Glutamatergic neuron (in vitro differentiated cells): Measurements from ENCODE around the gene ITSN1. TPM values are rescaled to one million over a fixed set of nuclear protein-coding genes. Genes with fewer than 3 reads are reported as not detected.
A peak's percentile ranks its signal among the peaks of the same experiment; 100 is the strongest.

Experiments used
- DNase-seq: peaks from one replicate; pipeline ENCODE4 v3.0.0; 2022
- H3K27ac Mint-ChIP-seq: one replicate; pipeline ENCODE4 v1.8.0; 2020; ENCODE audit warnings: mild to moderate bottlenecking, mixed read lengths, inconsistent platforms; ENCODE audit not compliant: unreplicated experiment
- H3K27me3 Mint-ChIP-seq: one replicate; pipeline ENCODE4 v1.8.0; 2020; ENCODE audit warnings: mild to moderate bottlenecking, moderate library complexity, mixed read lengths, inconsistent platforms; ENCODE audit not compliant: unreplicated experiment
- H3K36me3 Mint-ChIP-seq: one replicate; pipeline ENCODE4 v1.8.0; 2020; ENCODE audit warnings: mild to moderate bottlenecking, mixed read lengths, inconsistent platforms; ENCODE audit not compliant: unreplicated experiment
- H3K4me1 Mint-ChIP-seq: one replicate; pipeline ENCODE4 v1.8.0; 2020; ENCODE audit warnings: mild to moderate bottlenecking, low read depth, mixed read lengths, inconsistent platforms; ENCODE audit not compliant: unreplicated experiment
- H3K4me3 Mint-ChIP-seq: one replicate; pipeline ENCODE4 v1.8.0; 2020; ENCODE audit warnings: mild to moderate bottlenecking, mixed read lengths, inconsistent platforms; ENCODE audit not compliant: unreplicated experiment
- H3K9me3 Mint-ChIP-seq: one replicate; pipeline ENCODE4 v1.8.0; 2020; ENCODE audit warnings: mild to moderate bottlenecking, moderate library complexity, mixed read lengths, inconsistent platforms; ENCODE audit not compliant: unreplicated experiment
- total RNA-seq: library from RNA; stranded (reverse); fragmentation: NEBNext Ultra II Directional; extraction: Animal tissue kit (Norgen Biotek cat#: 25700); gene quantifications from one replicate; pipeline ENCODE4 v1.2.1, GENCODE V29; 2021; ENCODE audit not compliant: unreplicated experiment
- TF ChIP-seq, protein P1 (sequence below): fragments of 200-600 bp; sonication (generic); IDR thresholded peaks from one replicate; pipeline ENCODE4 v1.5.0; 2021; ENCODE audit not compliant: partially characterized antibody, unreplicated experiment

Gene ITSN1
- total RNA-seq, 1 donor from 2014 or later, result 89.1 TPM

DNA sequence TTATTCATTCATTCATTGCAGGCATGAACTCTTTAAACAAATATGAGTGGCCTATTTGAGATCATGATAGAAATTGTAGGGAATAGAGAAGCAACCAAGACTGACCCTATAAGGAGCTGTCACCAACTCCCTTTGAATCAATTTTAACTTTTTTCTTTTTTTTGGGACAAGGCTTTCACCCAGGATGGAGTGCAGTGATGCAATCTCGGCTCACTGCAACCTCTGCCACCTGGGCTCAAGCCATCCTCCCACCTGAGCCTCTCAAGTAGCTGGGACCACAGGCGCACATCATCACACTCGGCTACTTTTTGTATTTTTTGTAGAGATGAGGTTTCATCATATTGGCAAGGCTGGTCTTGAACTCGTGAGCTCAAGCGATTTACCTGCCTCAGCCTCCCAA is 290.4 kb downstream of the ITSN1 start:
- no peak overlapping the region for H3K27ac Mint-ChIP-seq
- peaks cover 1% of the 10 kb centered on the region for H3K9me3 Mint-ChIP-seq
- H3K27me3 Mint-ChIP-seq, result peaks cover 4% of the 10 kb centered on the region
- DNase-seq, result no peak
- H3K36me3 Mint-ChIP-seq, result peaks cover 10% of the 10 kb centered on the region
- TF ChIP-seq, protein P1, sequence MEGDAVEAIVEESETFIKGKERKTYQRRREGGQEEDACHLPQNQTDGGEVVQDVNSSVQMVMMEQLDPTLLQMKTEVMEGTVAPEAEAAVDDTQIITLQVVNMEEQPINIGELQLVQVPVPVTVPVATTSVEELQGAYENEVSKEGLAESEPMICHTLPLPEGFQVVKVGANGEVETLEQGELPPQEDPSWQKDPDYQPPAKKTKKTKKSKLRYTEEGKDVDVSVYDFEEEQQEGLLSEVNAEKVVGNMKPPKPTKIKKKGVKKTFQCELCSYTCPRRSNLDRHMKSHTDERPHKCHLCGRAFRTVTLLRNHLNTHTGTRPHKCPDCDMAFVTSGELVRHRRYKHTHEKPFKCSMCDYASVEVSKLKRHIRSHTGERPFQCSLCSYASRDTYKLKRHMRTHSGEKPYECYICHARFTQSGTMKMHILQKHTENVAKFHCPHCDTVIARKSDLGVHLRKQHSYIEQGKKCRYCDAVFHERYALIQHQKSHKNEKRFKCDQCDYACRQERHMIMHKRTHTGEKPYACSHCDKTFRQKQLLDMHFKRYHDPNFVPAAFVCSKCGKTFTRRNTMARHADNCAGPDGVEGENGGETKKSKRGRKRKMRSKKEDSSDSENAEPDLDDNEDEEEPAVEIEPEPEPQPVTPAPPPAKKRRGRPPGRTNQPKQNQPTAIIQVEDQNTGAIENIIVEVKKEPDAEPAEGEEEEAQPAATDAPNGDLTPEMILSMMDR, result no peak
- peaks cover 3% of the 10 kb centered on the region for H3K4me1 Mint-ChIP-seq
- H3K4me3 Mint-ChIP-seq, result peak overlapping the region; percentile 67

DNA sequence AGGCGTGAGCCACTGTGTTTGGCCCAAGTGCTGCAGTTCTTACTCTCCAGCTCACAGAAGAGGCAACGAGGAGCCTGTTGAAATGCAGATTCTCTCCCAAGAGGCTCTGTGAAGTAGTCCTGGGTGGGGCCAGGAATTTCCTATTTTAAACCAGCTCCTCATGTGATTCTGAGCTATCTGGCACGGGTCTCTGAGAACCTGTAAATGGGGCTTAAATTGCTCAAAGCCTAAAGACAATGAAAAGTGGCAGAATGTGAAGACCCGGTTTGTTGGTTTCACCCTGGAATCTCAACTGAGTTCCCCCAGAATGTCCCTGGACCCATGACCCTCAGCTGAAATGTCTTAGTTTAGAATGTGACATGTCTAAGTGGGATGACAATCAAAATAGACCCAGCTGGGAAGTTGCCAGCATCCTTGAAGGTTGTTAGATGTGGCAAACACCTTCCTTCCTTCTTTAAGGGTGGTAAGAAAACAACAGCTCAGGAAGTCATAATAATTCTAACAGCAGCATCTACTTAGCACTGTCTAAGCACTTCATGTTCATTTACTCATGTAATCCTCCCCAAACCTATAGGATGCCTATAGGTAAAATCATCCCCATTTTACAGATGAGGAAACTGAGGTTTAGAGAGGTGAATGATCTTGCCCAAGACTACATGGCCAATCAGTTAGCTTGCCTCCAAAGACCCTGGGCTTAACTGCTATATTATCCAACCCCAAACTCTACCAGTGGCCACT is 294.2 kb downstream of the ITSN1 start:
- H3K4me3 Mint-ChIP-seq, result no peak overlapping the region
- peaks cover 9% of the 10 kb centered on the region for H3K36me3 Mint-ChIP-seq

DNA sequence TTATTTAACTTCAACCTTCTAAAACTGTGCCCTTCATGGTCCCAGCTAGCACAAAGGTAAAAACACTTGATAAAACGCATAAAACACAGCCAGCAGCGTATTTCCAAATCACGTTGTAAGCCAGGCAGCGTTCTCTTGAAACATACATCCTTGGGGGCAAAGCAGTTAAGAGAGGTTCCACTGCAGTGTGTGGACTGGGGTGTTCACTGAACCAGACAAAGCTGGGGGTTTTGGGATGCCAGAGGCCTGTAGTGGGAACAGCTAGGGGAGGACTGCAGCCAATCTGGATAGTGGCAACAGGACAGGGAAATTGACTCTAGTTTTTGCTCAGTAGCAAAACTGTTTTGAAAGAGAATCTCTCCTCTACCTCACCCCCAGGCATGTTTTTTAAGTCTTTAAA is 294.8 kb downstream of the ITSN1 start:
- H3K4me1 Mint-ChIP-seq, result no peaks in the 10 kb centered on the region
- peaks cover 4% of the 10 kb centered on the region for H3K36me3 Mint-ChIP-seq
- peaks cover 2% of the 10 kb centered on the region for H3K27me3 Mint-ChIP-seq
- H3K9me3 Mint-ChIP-seq, result no peaks in the 10 kb centered on the region
- H3K27ac Mint-ChIP-seq, result no peak overlapping the region
- TF ChIP-seq, protein P1, result no peak
- DNase-seq, result no peak
- H3K4me3 Mint-ChIP-seq, result no peak overlapping the region

More for the DNA sequence above, 294.2 kb downstream of the ITSN1 start:
- Mint-ChIP-seq H3K4me1 (peaks cover 2% of the 10 kb centered on the region), H3K27me3 (peaks cover 3% of the 10 kb centered on the region), H3K27ac (no peak overlapping the region), H3K9me3 (no peaks in the 10 kb centered on the region)
- TF ChIP-seq, protein P1, result no peak
- DNase-seq, result no peak

DNA sequence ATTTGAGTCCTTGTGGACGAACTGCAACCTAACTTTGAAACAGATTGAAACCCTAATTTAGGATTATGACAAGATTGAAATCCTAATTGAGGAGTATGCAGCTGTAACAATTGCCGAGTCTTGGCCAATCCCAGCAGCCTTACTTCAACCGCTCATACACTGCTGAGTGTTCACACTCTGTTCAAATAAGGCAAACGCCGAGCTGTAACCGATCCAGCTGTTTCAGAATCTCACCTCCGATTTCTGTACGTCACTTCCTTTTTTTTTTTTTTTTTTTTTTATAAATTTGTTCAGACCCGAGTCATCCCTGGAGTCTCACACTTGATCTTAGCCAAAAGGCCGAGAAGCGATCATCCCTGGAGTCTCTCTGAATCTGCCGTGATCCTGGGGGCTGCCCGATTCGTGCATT is 295.6 kb downstream of the ITSN1 start:
- Mint-ChIP-seq H3K27ac (no peak overlapping the region), H3K4me3 (no peak overlapping the region), H3K36me3 (no peaks in the 10 kb centered on the region), H3K9me3 (no peaks in the 10 kb centered on the region), H3K4me1 (no peaks in the 10 kb centered on the region), H3K27me3 (peaks cover 2% of the 10 kb centered on the region)
- DNase-seq, result no peak
- TF ChIP-seq, protein P1, result no peak

DNA sequence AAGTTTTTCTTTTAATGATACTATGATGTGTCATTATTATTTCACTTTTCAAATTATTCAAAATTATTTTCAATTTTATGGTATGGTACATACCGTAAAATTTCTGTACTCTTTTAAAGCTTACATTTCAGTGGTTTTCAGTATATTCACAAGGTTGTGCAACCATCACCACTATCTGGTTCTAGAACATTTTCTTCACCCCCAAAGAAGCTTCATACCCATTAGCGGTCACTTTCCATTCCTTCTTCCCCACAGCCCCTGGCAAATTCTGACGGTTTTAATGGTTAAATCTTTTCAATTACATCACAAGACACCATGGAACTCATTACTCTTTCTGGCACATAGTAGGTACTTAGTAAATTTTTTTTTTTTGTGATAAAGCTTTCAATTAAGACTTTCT is 296.1 kb downstream of the ITSN1 start:
- no peak for DNase-seq
- Mint-ChIP-seq H3K27ac (no peak overlapping the region), H3K36me3 (no peaks in the 10 kb centered on the region), H3K4me1 (no peaks in the 10 kb centered on the region), H3K4me3 (no peak overlapping the region), H3K9me3 (no peaks in the 10 kb centered on the region), H3K27me3 (peaks cover 2% of the 10 kb centered on the region)
- TF ChIP-seq, protein P1, result no peak
